D721Med (cell line): ENCODE results near the gene INPP5A.
"Not testable (repeated sequence)": the region's sequence is repeated elsewhere in the genome, so short reads cannot be mapped to it uniquely, and the experiment has no call there.

Source experiments
- DNase-seq: peaks from one replicate; pipeline ENCODE4 v3.0.0; 2011; ENCODE audit warnings: low spot score; ENCODE audit not compliant: insufficient read length
- FAIRE-seq: peaks from 2 replicates; lab custom pipeline; 2011; peaks lifted over from hg19 to GRCh38; lab: Jason Lieb, UNC
- CTCF ChIP-seq: IDR thresholded peaks from 2 replicates; pipeline ENCODE4 v1.5.1; 2012; ENCODE audit warnings: mild to moderate bottlenecking, control low read depth; ENCODE audit not compliant: insufficient read depth; ENCODE audit errors: missing control alignments

The INPP5A gene

DNA sequence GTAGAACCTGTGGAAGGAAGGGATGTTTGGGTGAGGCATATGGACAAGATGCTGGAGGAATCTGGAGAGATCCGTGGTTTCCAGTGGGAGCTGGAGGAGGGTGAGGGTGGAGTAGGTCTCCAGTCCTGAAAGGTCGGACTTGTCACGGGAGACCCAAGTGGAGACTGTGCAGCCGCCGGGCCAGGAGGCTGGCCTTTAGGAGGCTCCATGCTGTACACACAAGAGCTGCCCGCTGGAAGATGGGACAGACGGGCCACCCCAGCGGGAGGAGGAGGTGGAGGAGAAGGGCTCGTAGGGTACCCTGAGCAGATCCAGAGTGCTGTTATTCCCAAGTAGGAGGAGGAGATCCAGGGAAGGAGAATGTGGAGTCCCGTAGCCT lies 141.6 kb downstream of the INPP5A start:
- DNase-seq (no peak), FAIRE-seq (no peak)
- TF ChIP-seq CTCF = no peak

- DNase-seq (no peak), FAIRE-seq (no peak)
- no peak for TF ChIP-seq CTCF
These were observed 142.1 kb downstream of the INPP5A start for GRCh38 chr10:132679640-132680039.

DNA sequence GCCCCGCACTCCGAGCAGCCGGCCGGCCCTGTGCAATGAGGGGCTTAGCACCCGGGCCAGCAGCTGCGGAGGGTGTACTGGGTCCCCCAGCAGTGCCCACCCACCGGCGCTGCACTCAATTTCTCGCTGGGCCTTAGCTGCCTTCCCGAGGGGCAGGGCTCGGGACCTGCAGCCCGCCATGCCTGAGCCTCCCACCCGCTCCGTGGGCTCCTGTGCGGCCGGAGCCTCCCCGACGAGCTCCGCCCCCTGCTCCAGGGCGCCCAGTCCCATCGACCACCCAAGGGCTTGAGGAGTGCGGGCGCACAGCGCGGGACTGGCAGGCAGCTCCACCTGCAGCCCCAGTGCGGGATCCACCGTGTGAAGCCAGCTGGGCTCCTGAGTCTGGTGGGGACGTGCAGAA lies 143.2 kb downstream of the INPP5A start:
- not testable (repeated sequence) for FAIRE-seq, DNase-seq

DNA sequence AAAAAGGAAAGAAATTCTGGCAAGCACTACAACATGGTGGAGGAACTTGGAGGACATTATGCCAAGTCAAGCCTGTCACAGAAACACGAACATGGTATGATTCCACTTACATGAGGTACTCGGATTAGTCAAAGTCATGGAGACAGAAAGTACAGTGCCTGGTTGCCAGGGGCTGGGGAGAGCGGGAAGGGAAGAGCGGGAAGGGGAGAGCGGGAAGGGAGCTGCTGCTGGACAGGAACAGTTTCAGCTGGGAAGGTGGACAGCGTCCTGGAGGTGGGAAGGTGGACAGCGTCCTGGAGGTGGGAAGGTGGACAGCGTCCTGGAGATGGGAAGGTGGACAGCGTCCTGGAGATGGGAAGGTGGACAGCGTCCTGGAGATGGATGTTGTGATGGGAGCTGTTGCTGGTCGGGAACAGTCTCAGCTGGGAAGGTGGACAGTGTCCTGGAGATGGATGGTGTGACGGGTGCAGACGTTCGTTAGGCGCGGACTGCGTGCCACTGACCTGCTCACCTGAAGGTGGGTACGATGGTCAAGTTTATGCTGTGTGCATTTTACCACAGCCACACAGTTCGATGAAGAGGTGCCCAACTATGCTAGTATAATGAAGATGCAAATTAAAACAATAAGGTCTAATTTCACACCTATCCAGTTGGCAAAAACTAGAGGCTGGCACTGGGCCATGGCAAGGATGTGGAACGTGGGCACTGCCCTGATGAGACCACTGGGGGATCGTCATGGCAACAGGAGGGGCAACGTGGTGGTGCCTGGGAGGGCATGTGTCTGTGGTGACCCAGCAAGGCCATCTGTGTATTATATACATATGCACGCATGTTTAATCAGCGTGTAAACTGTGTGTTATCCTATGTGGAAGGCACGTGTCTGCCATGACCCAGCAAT lies 144.5 kb downstream of the INPP5A start:
- no peak for DNase-seq
- TF ChIP-seq CTCF = no peak
- no peak for FAIRE-seq

DNA sequence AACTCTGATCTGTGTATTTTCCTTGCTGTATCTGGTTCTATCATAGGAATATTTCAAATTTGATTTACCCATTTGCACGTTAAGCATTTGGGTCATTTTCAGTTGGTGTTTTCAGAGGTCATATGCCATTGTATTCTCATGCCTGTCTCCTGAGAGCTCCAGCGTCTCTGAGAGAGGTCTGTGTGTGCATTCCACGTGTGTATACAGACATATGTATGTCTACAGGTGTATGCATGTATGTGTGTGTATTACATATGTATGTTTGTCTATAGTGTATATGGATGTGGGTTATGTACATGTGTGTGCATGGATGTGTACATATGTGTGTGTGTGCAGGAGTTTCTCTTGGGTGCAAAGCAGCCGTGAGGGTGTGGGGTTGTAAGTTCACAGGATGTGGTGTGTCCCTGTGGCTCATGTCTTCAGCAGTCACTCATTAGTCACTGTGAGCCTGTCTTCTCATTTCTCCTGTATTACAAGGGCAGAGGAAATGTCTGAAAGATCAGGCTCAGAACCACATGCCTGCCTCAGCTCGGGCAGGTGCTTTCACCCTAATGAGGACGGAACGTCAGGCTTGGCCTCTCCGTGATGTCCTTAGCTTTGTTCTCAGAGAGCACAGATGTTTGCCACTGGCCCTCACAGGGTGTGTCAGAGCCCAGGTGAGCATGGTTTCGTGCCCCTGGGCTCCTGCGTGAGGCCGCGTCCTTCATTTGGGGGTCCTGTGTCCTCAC lies 146.7 kb downstream of the INPP5A start:
- FAIRE-seq = no peak
- no peak for DNase-seq
- TF ChIP-seq CTCF = no peak

- no peak for FAIRE-seq
- no peak for TF ChIP-seq CTCF
- DNase-seq = no peak
These were observed 147.7 kb downstream of the INPP5A start for GRCh38 chr10:132685101-132685891.
